ENCODE results near the gene ITPKB.

DNA sequence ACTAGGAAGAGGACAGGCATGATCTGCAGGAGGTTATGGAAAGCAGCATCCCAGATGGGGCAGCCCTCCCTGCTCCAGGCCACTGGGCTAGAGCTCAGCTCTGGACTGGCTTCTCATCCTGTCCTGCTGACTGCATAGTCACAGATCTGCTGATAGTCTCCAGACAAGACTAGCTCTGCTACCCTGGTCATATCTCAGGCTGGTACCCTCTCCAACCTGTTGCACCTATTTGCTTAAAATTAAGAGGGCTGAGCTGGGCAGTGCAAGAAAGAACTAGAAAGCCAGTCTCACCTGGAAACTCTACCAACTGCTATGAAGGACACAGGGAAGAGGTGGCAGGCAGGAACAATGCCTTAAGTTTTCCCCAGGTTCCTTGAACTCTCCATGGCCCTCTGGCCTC, 40.4 kb downstream of the ITPKB start:
- TF ChIP-seq POLR2AphosphoS5 (IDR thresholded peaks at IDR 0.05; ENCODE audit: low read depth) (no peak), GABPA (IDR thresholded peaks at IDR 0.05; ENCODE audit: low read depth) (no peak), SPI1 (IDR thresholded peaks at IDR 0.05; ENCODE audit: borderline replicate concordance, low read depth) (no peak)
- TF ChIP-seq, protein P1, sequence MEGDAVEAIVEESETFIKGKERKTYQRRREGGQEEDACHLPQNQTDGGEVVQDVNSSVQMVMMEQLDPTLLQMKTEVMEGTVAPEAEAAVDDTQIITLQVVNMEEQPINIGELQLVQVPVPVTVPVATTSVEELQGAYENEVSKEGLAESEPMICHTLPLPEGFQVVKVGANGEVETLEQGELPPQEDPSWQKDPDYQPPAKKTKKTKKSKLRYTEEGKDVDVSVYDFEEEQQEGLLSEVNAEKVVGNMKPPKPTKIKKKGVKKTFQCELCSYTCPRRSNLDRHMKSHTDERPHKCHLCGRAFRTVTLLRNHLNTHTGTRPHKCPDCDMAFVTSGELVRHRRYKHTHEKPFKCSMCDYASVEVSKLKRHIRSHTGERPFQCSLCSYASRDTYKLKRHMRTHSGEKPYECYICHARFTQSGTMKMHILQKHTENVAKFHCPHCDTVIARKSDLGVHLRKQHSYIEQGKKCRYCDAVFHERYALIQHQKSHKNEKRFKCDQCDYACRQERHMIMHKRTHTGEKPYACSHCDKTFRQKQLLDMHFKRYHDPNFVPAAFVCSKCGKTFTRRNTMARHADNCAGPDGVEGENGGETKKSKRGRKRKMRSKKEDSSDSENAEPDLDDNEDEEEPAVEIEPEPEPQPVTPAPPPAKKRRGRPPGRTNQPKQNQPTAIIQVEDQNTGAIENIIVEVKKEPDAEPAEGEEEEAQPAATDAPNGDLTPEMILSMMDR (IDR thresholded peaks at IDR 0.05; ENCODE audit: insufficient read depth, low read length), result no peak
- TF ChIP-seq, protein P2, sequence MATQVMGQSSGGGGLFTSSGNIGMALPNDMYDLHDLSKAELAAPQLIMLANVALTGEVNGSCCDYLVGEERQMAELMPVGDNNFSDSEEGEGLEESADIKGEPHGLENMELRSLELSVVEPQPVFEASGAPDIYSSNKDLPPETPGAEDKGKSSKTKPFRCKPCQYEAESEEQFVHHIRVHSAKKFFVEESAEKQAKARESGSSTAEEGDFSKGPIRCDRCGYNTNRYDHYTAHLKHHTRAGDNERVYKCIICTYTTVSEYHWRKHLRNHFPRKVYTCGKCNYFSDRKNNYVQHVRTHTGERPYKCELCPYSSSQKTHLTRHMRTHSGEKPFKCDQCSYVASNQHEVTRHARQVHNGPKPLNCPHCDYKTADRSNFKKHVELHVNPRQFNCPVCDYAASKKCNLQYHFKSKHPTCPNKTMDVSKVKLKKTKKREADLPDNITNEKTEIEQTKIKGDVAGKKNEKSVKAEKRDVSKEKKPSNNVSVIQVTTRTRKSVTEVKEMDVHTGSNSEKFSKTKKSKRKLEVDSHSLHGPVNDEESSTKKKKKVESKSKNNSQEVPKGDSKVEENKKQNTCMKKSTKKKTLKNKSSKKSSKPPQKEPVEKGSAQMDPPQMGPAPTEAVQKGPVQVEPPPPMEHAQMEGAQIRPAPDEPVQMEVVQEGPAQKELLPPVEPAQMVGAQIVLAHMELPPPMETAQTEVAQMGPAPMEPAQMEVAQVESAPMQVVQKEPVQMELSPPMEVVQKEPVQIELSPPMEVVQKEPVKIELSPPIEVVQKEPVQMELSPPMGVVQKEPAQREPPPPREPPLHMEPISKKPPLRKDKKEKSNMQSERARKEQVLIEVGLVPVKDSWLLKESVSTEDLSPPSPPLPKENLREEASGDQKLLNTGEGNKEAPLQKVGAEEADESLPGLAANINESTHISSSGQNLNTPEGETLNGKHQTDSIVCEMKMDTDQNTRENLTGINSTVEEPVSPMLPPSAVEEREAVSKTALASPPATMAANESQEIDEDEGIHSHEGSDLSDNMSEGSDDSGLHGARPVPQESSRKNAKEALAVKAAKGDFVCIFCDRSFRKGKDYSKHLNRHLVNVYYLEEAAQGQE (IDR thresholded peaks at IDR 0.05; ENCODE audit: insufficient replicate concordance, low read depth), result no peak
